A673 (cell line): ENCODE data around the gene RIT2.

Experiments used
- CTCF ChIP-seq: fragments of 300-800, 200-600 bp; sonication (generic); conservative IDR thresholded peaks from 2 replicates; pipeline ENCODE4 v1.5.1; 2017; ENCODE audit warnings: low read depth, mild to moderate bottlenecking, antibody characterized with exemption, low read length, moderate library complexity, mixed read lengths
- EZH2 ChIP-seq: fragments of 200-600 bp; sonication (generic); IDR thresholded peaks from 2 replicates; pipeline ENCODE4 v1.6.1; 2017; ENCODE audit warnings: borderline replicate concordance, low read depth, mild to moderate bottlenecking, mixed read lengths, antibody characterized with exemption, low read length; ENCODE audit not compliant: poor library complexity, severe bottlenecking

DNA sequence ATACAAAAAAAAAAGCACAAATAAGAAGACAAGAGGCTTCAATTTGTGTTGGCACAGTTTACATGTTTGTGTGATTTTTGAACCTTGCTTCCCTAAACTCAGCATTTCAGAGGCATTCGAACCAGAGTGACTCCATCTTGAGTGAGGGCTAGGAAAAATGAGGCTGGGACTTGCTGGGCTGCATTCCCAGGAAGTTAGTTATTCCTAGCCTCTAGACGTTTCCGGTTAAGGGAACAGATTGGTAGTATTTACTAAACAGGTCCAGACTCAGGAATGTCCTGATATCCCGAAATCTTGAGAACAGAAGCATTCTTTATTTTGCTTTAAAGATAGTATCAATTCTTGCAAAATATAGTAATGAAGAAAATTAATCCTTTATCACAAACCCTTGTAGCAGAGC, 46.7 kb downstream of the RIT2 start:
- TF ChIP-seq CTCF (no peak), EZH2 (no peak)
